Measurements from ENCODE around the gene FAM240B.

FAM240B gene

DNA sequence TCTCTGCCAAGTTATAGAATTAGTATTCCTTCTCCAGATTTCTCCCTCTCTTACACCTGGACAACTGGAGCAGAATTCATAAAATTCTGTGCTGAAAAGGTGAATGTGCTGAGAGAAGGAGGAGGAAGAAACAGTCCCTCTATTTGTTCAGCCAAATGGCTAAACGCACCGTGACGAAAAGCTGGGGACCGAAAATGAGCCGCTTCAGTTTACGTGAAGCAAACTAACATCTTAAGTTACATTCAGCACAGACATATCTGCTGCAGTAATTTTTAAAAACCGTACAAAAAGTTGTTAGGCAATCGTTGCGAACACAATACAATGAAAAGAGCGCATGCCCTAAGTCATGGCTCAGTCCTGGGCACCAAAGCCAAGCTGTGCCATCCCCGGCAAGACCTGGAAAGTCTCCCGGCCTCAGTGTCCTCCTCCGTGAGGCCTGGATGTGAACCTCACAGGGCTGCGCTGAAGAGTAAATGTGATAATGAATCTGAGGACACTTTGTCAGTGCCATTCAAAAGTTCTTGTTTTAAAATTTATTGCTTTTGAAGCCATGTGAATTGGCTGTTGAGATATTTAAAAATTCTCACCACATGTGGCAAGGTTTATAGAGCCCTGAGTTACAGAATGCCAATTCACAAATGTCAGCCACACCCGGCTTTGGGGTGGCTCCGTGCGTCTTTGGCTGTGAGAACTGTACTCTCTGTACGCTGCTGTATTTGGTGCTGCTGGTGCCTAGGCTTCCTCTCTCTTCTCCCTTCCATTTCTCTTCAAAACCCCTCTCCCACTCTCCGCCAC is 46.3 kb downstream of the FAM240B start:
- DNase-seq (ENCODE audit: low read depth) = no peak
- no peak overlapping the region for H3K4me3 ChIP-seq (ENCODE audit: low read depth, low read length)

DNA sequence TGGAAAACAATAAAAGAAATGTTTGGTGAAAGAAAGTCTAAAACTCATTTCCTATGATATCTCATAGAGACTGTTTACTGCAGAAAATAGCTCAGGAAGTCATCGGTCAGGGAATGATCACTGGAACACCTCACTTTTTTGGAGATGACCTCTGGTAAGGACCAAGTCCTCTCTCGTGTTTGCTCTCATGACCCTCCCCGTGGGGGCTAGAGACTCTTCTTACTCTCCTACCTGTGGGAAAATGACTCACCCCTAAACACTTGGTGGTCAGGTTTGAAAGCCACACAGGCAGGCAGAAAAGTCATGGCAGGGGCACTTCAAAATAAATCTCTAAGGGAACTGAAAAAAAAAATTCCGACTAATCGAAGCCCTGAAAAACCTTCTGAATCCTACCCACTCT is 48.2 kb downstream of the FAM240B start:
- H3K4me3 ChIP-seq (ENCODE audit: low read depth, low read length) = no peak overlapping the region

DNA sequence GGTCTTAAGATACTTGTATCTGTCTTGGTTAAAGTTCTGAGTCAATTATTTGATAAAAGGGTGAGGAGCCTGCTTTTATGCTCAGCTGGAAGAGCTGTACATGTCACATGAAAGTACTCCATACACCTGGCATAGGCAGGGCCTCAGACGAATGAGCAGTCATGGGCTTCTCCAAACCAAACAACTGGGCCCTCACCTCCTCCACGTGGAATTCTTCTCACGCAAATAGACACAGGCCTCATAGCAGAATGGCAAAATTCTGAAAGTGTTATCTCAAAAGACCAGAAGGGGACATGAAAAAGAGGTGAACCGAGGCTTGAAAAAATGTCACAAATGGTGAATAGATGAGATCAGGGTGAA is 48.6 kb downstream of the FAM240B start:
- no peak for DNase-seq (ENCODE audit: low read depth)
- H3K4me3 ChIP-seq (ENCODE audit: low read depth, low read length) = no peak overlapping the region

More for the DNA sequence above, 48.2 kb downstream of the FAM240B start:
- DNase-seq (ENCODE audit: low read depth) = no peak

GRCh38 chr9:38670542-38671371 is 49.2 kb downstream of the FAM240B start:
- no peak for DNase-seq (ENCODE audit: low read depth)
- H3K4me3 ChIP-seq (ENCODE audit: low read depth, low read length) = no peak overlapping the region

DNA sequence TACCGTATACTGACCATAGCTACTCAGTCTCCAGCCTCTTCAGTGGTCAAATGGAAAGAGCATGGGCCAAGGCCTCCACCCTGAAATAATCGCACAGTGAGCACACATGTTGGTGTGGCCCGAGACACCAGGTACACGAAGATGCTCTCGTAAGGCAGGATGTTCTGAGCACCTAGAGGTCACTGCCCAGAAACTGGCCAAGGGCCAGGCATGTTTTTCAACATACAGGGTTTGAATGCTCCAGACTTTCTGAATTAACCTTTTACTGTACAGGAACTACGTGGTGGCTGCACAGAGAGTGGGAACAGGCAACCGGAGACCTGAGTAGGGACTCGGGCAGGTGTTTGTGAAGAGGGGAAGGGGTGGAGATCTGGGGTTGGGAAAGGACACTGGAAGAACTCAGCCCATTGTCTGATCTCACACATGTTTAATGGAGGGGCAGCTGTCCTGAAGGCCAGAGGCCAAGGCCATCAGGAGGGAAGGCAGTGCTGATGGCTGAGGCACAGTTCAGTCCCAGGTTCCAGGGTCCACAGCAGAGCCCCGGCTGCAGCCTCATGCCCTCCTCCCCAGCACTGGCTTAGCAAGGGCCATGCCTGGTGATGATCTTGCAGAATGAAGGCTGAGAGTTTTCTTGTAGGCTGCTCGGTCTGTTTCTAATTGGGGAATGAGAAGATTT is 51.0 kb downstream of the FAM240B start:
- no peak for DNase-seq (ENCODE audit: low read depth)
- H3K4me3 ChIP-seq (ENCODE audit: low read depth, low read length) = no peak overlapping the region

DNA sequence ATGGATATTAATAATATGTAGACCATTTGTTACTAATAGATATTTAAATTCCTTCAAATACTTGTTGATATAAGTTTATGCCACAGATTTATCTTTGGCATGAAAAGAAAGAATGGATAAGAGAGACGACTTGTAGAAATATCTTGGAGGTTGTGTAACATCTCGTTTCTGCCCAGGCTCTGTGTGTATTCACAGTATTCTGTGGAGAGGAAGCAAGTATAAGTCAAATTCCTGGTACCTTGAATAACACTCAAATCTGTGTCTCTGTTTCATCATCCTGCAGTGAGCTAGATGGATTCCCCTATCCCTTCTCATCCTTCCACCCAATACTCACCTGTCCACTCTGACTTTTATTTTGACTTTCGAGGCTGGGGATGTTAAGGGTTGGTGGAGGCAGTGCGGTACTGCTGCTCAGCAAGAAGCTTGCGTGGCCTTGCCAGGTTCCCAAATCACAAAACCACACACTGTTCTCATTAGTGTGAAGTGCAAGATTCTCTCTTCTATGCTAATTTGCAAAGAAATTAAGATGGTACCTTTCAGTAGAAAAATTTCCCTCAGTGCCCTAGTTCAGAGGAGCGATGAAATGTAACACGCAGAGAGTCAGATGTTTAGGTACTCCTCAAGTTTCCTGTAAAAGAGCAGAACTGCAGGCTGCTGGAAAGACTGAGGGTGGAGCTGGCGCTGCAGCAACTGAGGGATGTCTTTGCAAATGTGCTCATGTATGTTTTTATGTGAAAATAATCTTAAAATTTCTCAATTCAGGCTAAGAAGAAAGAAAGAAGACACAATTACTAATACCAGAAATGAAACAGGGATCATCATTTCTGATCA is 57.0 kb downstream of the FAM240B start:
- no peak for DNase-seq (ENCODE audit: low read depth)
- no peak overlapping the region for H3K4me3 ChIP-seq (ENCODE audit: low read depth, low read length)

- H3K4me3 ChIP-seq (ENCODE audit: low read depth, low read length) = no peak overlapping the region
- no peak for DNase-seq (ENCODE audit: low read depth)
Observed at GRCh38 chr9:38659538-38659937, 60.4 kb downstream of the FAM240B start.

DNA sequence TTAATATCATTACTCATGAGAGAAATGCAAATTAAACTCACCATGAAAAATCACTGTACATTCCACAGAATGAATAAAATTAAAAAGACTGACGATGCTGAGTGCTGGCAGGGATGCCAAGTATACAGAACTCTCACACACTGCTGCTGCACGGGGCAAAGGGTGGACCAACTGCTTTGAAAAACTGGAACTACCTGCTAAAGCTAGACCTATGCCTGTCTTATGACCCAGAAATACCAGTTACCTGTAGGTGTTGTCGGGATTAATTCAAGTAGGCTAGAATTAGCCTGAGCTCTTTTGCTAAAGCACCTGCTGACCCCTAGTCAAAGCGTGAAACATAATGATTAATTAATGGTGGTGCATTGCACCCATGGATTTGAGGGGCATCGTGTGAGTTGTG is 63.0 kb downstream of the FAM240B start:
- no peak for DNase-seq (ENCODE audit: low read depth)
- no peak overlapping the region for H3K4me3 ChIP-seq (ENCODE audit: low read depth, low read length)

DNA sequence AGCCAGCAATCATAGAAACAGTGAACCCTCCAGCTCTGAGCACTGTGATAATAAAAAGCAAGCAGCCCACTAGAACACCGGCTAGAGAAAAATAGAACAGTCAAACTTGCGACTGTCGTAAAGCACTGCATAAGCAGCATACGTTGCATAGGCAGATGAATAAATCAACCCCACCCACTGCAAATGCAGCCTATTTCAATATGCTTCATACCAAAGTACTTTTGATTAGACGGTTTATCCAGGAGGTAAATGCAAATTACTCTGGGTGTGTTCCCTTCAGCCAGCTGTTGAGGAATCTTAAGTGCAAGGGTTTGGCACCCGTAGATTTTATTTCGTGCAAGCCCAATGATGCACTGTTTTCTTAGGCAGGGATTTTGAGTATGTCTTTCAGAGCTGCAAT is 67.4 kb downstream of the FAM240B start:
- DNase-seq (ENCODE audit: low read depth) = no peak
- no peak overlapping the region for H3K4me3 ChIP-seq (ENCODE audit: low read depth, low read length)

GRCh38 chr9:38652044-38652443 is 67.9 kb downstream of the FAM240B start:
- no peak for DNase-seq (ENCODE audit: low read depth)
- H3K4me3 ChIP-seq (ENCODE audit: low read depth, low read length) = no peak overlapping the region

- no peak overlapping the region for H3K4me3 ChIP-seq (ENCODE audit: low read depth, low read length)
- no peak for DNase-seq (ENCODE audit: low read depth)
Observed at GRCh38 chr9:38651400-38652042, 68.4 kb downstream of the FAM240B start.

- no peak for DNase-seq (ENCODE audit: low read depth)
- no peak overlapping the region for H3K4me3 ChIP-seq (ENCODE audit: low read depth, low read length)
Observed at GRCh38 chr9:38650564-38650963, 69.4 kb downstream of the FAM240B start.

GRCh38 chr9:38649731-38650363 is 70.1 kb downstream of the FAM240B start:
- DNase-seq (ENCODE audit: low read depth) = no peak
- H3K4me3 ChIP-seq (ENCODE audit: low read depth, low read length) = no peak overlapping the region

DNA sequence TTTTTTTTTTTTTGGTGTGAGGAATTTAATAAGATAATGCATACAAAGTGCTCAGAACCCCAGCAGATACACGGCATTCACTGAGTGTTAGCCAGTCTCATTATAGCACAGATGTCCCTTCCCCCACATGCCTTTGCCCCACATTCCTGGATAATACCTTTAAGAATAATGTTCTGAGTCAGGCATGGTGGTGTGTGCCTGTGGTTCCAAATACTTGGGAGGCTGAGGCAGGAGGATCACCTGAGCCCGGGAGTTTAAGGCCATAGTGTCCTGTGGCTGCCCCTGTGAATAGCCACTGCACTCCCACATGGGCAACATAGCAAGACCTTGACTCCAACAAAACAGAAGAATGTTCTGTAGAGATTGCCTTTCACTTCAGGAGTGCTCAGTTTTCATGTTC is 75.3 kb downstream of the FAM240B start:
- DNase-seq (ENCODE audit: low read depth) = no peak
- H3K4me3 ChIP-seq (ENCODE audit: low read depth, low read length) = no peak overlapping the region

Data from skeletal muscle cell (primary cell).